Renal cortex interstitium (tissue), 11 donors: ENCODE results near the gene REEP1. TPM values are rescaled to one million over a fixed set of nuclear protein-coding genes. Genes with fewer than 3 reads are reported as not detected.
A peak's percentile ranks its signal among the peaks of the same experiment; 100 is the strongest.
"Not testable (repeated sequence)": the region's sequence is repeated elsewhere in the genome, so short reads cannot be mapped to it uniquely, and the experiment has no call there.

ENCODE experiments used
- DNase-seq, 11 donors: peaks; one replicate each; pipeline ENCODE4 v3.0.0-alpha.2; 2013; ENCODE audit warnings: low read depth in 9 of 11, low spot score in 4 of 11; ENCODE audit errors: extremely low read depth in 1 of 11
- polyA plus RNA-seq, 3 donors: library from polyadenylated mRNA; unstranded; fragments of 120-200 nt; gene quantifications; one replicate each; pipeline ENCODE4 v1.2.1, GENCODE V29; 2013; ENCODE audit not compliant: insufficient read length in 3 of 3

Gene REEP1
- polyA plus RNA-seq, 3 donors = 2.6 to 3.5 (median 3.2) TPM

DNA sequence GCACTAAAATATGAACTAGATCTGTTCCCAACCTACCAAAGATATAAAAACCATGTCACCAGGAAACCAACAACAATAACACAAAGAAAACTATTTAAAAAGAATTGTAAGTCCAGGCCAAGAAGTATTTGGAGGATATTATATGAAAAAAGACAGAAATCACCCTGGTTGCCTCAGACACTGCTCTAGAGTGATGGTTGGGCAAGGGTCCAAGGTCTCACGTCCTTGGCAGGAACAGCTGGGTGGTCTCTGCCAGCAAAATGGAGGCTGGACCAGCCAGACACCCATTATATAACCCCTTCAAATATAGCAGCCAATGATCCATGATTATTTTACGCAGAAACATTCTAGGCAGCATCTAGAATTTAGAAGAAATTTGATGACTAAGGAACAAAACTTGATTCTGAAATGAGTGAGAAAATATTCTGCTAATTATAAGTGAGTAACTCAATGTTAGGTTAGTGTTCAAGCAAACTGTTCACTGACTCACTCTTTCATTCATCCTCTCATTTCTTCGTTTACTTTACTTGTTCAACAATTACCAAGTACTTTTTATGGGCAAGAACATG is 102.8 kb downstream of the REEP1 start:
- DNase-seq = no peak

- no peak for DNase-seq
These were observed 104.0 kb downstream of the REEP1 start for GRCh38 chr2:86233436-86233835.

DNA sequence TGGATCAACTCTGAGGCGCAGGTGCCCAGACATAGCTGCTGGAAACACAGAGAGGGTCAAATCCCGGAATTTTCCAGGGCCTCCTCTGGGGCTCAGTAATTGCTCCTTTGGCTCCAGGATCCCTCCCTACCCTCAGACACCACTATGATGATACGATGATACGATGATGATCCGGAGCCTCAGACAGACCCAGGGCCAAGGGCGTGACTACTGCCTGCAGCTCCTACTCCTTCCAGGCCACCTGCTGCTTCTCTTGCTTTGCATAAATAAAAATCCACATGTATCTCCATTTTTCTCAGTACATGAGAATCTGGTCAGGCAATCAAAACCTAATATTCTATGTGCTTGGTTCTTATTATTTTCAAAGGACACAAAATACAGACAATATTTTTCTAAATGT is 104.5 kb downstream of the REEP1 start:
- DNase-seq = no peak

- no peak for DNase-seq
These were observed 105.0 kb downstream of the REEP1 start for GRCh38 chr2:86232373-86232784.

DNA sequence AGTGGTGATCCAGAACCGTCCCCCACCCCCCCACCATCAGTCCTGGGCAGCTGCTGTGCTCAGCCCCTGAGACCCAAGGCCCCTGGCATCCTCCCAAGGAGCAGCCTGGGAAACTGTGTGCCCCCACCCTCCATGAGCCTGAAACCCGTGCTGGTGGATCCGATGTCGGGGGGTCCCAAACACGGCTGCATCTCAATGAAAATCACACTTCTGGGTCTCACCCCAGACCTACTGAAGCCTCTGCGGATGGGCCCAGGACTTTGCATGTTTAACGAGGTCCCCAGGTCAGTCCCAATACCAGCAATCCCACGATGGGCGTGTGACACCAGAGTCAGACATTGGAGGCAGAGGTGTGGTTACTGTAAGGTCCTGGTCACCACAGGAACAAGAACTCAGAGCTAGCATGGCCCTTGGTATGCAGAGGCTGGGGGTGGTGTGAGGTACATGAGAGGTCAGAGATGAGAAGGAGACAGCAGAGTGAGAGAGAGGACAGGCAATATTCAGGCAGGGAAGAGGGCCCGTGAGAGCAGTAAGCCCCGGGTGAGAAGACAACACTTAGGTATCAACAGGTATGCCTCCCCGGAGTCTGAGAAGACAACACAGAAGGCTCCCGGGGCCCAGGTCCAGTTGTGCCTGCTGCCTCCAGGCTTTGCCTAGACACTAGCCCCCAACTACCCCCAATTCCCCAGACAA is 105.6 kb downstream of the REEP1 start:
- DNase-seq = no peak

GRCh38 chr2:86230961-86231360 is 106.5 kb downstream of the REEP1 start:
- no peak for DNase-seq

GRCh38 chr2:86229221-86229620 is 108.2 kb downstream of the REEP1 start:
- no peak for DNase-seq

DNA sequence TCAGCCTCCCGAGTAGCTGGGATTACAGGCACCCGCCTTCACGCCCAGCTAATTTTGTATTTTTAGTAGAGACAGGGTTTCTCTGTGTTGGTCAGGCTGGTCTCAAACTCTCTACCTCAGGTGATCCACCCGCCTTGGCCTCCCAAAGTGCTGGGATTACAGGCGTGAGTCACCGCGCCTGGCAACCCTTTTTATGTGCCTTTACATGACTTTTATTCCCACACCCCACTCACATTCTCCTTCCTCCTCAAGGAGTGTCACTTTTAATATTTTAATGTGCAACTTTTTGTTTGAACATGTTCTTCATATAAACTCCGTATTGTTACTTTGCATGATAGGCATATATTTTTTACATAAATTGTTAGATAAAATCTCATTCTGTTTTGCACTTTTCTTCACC is 108.9 kb downstream of the REEP1 start:
- not testable (repeated sequence) for DNase-seq

- no peak for DNase-seq
These were observed 109.7 kb downstream of the REEP1 start for GRCh38 chr2:86227685-86228084.

- DNase-seq = no peak
These were observed 110.5 kb downstream of the REEP1 start for GRCh38 chr2:86226636-86227520.

- DNase-seq = no peak
These were observed 111.4 kb downstream of the REEP1 start for GRCh38 chr2:86226070-86226469.

DNA sequence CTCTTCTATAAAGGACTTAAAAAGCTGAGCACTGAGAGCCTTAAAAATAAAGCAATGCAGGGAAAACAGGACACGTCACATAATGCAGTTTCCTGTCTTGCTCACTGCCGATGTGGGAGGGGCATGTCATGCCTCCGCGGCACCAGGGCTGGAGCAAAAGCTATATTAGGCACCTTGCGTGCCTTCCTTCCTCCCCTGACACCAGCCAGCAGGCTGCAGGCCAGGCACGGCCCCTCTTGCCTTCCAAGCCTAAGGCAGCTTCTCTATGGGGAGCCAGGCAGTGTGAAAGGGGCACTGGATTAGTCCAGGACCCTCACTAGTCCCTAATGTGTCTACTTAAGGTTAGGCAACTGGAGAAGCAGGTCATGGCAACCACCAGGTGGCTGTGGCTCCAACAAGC is 111.8 kb downstream of the REEP1 start:
- DNase-seq = no peak

GRCh38 chr2:86224645-86225355 is 112.6 kb downstream of the REEP1 start:
- DNase-seq = no peak

DNA sequence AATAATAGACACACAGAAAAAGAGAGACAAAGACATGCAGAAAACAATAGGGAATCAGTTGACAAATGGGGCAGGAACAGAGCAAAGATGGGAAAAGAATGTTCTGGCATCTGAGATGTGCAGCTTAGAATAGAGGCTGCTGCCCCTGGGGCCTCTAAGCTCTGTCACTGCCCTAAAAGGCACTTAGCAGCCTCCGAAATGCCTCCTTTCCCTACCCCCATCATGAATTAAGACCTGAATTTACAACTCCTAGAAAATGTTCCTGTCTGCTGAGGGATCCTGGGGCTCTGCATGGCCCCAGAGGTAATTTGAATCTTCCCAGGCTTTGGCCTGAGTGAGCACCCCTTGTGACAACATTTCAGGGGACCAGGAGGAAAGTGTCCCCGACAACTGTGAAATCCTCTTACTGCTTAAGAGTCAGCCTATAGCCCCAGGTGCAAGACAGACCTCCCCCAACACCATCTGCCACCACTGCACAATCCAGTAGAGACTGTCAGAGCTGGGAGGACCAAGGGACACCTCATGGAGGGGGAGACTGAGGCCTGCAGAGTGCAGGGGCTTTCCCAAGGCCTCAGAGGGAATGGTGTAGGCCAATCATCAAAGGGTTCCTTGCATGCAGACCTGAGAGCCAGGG is 113.4 kb downstream of the REEP1 start:
- no peak for DNase-seq

DNA sequence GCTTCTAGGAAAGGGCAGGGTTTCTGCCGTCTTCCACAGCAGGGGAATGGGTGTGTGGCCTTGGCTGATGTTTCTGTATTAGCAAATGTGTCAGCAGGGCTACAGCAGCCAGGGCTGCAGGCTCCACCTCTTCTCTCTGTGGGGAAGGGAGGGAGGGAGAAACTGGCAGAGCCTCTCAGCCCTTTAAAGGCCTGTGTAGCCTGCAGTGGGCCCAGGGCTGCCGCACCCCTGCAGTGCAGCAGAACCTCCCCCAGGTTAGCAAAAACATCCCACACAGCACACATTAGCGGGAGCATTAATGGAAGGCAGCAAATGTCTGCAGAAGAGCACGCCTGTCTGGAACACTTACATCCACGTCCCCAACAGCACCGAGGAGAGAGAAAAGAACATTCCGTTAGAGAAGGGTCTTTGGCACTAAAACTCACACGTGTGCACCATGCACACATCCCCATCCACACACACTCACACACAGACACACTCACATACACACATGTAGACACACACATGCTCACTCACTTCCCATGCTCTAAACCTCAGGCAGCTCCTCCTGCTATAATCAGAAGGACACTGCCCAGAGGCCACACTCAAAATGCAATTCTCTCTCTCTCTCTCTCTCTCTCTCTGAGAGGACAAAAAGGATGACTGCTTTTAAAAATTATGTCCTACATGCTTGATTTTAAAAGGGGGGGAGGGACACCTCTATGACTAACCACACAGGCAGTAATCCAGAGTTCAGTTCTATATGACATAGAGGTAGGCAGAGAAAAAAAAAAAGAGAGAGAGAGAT is 114.1 kb downstream of the REEP1 start:
- DNase-seq = peak in 5 of 11 donors; percentile 22 to 46 (median 41)

- DNase-seq = peak in 2 of 11 donors; percentile 33 to 42
These were observed 116.3 kb downstream of the REEP1 start for GRCh38 chr2:86221066-86221684.

- DNase-seq = no peak
These were observed 117.5 kb downstream of the REEP1 start for GRCh38 chr2:86219896-86220295.

DNA sequence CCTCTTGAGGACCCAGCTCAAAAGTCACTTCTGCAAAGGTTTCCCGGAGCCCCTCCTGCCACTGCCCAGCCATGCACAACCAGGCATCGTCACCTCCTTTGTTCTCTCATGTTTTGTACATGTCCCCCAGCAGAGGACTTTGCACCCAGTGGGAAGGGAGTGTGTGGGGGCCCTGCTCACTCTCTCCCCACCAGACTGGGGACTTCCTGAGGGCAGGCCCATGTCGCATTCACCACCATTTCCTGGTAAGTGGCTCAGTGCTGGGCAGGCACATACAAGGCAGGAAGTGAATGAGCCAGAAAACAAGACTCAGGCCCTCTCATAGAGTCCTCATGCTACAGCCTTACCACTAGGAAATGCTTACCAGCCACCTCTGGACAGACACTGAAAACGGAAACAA is 119.3 kb downstream of the REEP1 start:
- no peak for DNase-seq
